ENCODE measurements around the gene ALG11. TPM values are rescaled to one million over a fixed set of nuclear protein-coding genes. Genes with fewer than 3 reads are reported as not detected.
"Not testable (repeated sequence)": the region's sequence is repeated elsewhere in the genome, so short reads cannot be mapped to it uniquely, and the experiment has no call there.

ALG11 gene
- total RNA-seq, 2 experiments from 2014 or later = 25.8 to 26.8 TPM

GRCh38 chr13:52022356-52022755 lies 10.2 kb downstream of the ALG11 start:
- ChIA-PET POLR2A (no interaction called here), CTCF (no interaction called here)

- ChIA-PET POLR2A (no interaction called here), CTCF (no interaction called here)
Measured at GRCh38 chr13:52024481-52024880, 12.3 kb downstream of the ALG11 start, which contains the start of gene UTP14C. UTP14C (plus strand) TSS chr13:52024691; CDS start chr13:52028805, 4,114 bp downstream.

GRCh38 chr13:52025475-52026245 lies 13.5 kb downstream of the ALG11 start:
- CTCF ChIA-PET = interaction anchor here (1.1 kb wide), 1 partner anchor 91 kb away, joined by 3 read pairs; no protein-coding TSS in a partner anchor
- POLR2A ChIA-PET = no interaction called here

- CTCF ChIA-PET = interaction anchor here (1.1 kb wide), 1 partner anchor 91 kb away, joined by 3 read pairs; no protein-coding TSS in a partner anchor
- POLR2A ChIA-PET = no interaction called here
Measured at GRCh38 chr13:52026246-52026626, 14.0 kb downstream of the ALG11 start.

- POLR2A ChIA-PET = no interaction called here
Measured at GRCh38 chr13:52027832-52028231, 15.6 kb downstream of the ALG11 start.

GRCh38 chr13:52029569-52029968 lies 17.4 kb downstream of the ALG11 start:
- ChIA-PET CTCF (no interaction called here), POLR2A (no interaction called here)

More at GRCh38 chr13:52027832-52028231, 15.6 kb downstream of the ALG11 start:
- CTCF ChIA-PET = no interaction called here

- CTCF ChIA-PET, POLR2A ChIA-PET: not testable (repeated sequence)
Measured at GRCh38 chr13:52030401-52030800, 18.2 kb downstream of the ALG11 start.

- POLR2A ChIA-PET = no interaction called here
- CTCF ChIA-PET = no interaction called here
Measured at GRCh38 chr13:52033039-52033438, 20.8 kb downstream of the ALG11 start.

- POLR2A ChIA-PET = no interaction called here
- CTCF ChIA-PET = interaction anchor here (0.7 kb wide), 1 partner anchor 78 kb away, joined by 4 read pairs; no protein-coding TSS in a partner anchor
Measured at GRCh38 chr13:52034616-52035226, 22.5 kb downstream of the ALG11 start.

GRCh38 chr13:52036037-52036436 lies 23.8 kb downstream of the ALG11 start:
- ChIA-PET CTCF (no interaction called here), POLR2A (no interaction called here)

- ChIA-PET POLR2A (no interaction called here), CTCF (no interaction called here)
Measured at GRCh38 chr13:52043675-52044074, 31.5 kb downstream of the ALG11 start.

- POLR2A ChIA-PET = no interaction called here
- CTCF ChIA-PET = no interaction called here
Measured at GRCh38 chr13:52047463-52047862, 35.3 kb downstream of the ALG11 start.

- CTCF ChIA-PET = no interaction called here
- POLR2A ChIA-PET = no interaction called here
Measured at GRCh38 chr13:52048516-52048915, 36.3 kb downstream of the ALG11 start.

GRCh38 chr13:52051400-52051799 lies 39.2 kb downstream of the ALG11 start:
- POLR2A ChIA-PET = no interaction called here
- CTCF ChIA-PET = no interaction called here

GRCh38 chr13:52053460-52053859 lies 41.3 kb downstream of the ALG11 start:
- ChIA-PET CTCF (no interaction called here), POLR2A (no interaction called here)

GRCh38 chr13:52061064-52061463 lies 48.9 kb downstream of the ALG11 start:
- POLR2A ChIA-PET, CTCF ChIA-PET: not testable (repeated sequence)

GRCh38 chr13:52061587-52061986 lies 49.4 kb downstream of the ALG11 start:
- ChIA-PET CTCF (no interaction called here), POLR2A (no interaction called here)

GRCh38 chr13:52067237-52067636 lies 55.0 kb downstream of the ALG11 start:
- POLR2A ChIA-PET = no interaction called here
- CTCF ChIA-PET = no interaction called here

GRCh38 chr13:52070929-52071523 lies 58.8 kb downstream of the ALG11 start:
- CTCF ChIA-PET = no interaction called here
- POLR2A ChIA-PET = no interaction called here
